GM12875 (cell line): ENCODE measurements around the gene TSPAN16.
"Not testable (repeated sequence)": the region's sequence is repeated elsewhere in the genome, so short reads cannot be mapped to it uniquely, and the experiment has no call there.

Experiments used
- H3K4me3 ChIP-seq: one replicate; pipeline ENCODE4 v1.5.1; 2011; ENCODE audit warnings: low read depth, low read length, control low read depth
- TF ChIP-seq, protein P1 (sequence below): IDR thresholded peaks from 2 replicates; pipeline ENCODE4 v1.5.1; 2011; ENCODE audit warnings: low read depth, mild to moderate bottlenecking, control low read depth, inconsistent platforms, low read length, moderate library complexity, borderline replicate concordance; ENCODE audit not compliant: insufficient read depth

The TSPAN16 gene

DNA sequence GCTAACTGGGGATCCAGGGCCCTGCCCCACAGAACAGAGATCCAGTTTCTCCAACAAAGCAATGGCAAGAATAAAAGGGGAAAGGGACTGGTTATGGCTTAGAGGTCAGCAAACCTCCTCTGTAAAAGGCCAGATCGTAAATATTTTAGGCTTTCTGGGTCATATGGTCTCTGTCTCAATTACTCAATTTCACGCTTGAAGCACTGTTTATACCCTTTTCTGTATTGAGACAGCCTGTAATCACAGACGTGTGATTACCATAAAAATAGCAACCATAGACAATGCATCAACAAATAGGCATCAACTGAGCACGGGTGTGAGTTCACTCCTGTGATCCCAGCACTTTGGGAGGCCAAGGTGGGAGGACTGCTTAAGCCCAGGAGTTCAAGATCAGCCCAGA is 34.2 kb downstream of the TSPAN16 start:
- H3K4me3 ChIP-seq, result no peak overlapping the region
- TF ChIP-seq, protein P1, sequence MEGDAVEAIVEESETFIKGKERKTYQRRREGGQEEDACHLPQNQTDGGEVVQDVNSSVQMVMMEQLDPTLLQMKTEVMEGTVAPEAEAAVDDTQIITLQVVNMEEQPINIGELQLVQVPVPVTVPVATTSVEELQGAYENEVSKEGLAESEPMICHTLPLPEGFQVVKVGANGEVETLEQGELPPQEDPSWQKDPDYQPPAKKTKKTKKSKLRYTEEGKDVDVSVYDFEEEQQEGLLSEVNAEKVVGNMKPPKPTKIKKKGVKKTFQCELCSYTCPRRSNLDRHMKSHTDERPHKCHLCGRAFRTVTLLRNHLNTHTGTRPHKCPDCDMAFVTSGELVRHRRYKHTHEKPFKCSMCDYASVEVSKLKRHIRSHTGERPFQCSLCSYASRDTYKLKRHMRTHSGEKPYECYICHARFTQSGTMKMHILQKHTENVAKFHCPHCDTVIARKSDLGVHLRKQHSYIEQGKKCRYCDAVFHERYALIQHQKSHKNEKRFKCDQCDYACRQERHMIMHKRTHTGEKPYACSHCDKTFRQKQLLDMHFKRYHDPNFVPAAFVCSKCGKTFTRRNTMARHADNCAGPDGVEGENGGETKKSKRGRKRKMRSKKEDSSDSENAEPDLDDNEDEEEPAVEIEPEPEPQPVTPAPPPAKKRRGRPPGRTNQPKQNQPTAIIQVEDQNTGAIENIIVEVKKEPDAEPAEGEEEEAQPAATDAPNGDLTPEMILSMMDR, result no peak

DNA sequence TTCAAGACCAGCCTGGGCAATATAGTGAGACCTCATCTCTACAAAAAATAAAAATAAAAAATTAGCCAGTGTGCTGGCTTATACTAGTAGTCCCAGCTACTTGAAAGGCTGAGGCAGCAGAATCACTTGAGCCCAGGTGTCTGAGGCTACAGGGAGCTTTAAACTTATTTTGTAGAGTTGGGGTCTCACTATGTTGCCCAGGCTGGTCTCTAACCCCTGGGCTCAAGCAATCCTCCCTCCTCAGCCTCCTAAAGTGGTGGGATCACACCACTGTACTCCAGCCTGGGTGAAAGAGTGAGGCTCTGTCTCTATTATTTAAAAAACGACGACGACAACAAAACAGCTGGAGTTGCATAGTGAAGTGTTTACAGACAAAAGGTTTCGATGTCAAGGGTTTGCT is 35.5 kb downstream of the TSPAN16 start:
- no peak overlapping the region for H3K4me3 ChIP-seq
- TF ChIP-seq, protein P1, result no peak

DNA sequence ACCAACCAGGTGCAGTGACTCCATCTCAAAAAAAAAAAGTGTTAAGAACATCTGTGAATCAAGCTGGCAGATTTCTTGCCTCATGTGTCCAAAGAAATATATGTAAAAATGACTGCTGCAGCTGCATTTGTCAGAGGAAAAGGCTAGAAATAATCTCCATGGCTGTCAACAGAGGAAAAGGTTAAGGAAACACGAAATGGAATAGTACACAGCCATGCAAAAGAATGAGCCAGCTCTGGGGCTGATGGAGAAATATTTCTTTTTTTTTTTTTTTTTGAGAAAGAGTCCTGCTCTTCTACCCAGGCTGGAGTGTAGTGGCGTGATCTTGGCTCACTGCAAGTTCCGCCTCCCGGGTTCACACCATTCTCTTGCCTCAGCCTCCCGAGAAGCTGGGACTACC is 36.9 kb downstream of the TSPAN16 start:
- H3K4me3 ChIP-seq, result no peak overlapping the region
- TF ChIP-seq, protein P1, result no peak

DNA sequence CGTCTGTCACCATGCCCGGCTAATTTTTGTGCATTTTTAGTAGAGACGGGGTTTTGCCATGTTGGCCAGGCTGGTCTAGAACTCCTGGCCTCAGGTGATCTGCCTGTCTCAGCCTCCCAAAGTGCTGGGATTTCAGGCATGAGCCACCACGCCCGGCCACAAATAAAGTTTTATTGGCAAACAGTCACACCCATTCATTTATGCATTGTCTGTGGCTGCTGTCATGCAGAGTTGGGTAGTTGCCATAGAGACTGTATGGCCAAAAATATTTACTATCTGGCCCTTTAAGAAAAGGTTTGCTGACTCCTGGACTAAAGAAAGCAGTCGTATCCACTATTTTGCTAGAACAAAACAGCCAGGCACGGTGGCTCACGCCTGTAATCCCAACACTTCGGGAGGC is 37.9 kb downstream of the TSPAN16 start:
- not testable (repeated sequence) for H3K4me3 ChIP-seq

DNA sequence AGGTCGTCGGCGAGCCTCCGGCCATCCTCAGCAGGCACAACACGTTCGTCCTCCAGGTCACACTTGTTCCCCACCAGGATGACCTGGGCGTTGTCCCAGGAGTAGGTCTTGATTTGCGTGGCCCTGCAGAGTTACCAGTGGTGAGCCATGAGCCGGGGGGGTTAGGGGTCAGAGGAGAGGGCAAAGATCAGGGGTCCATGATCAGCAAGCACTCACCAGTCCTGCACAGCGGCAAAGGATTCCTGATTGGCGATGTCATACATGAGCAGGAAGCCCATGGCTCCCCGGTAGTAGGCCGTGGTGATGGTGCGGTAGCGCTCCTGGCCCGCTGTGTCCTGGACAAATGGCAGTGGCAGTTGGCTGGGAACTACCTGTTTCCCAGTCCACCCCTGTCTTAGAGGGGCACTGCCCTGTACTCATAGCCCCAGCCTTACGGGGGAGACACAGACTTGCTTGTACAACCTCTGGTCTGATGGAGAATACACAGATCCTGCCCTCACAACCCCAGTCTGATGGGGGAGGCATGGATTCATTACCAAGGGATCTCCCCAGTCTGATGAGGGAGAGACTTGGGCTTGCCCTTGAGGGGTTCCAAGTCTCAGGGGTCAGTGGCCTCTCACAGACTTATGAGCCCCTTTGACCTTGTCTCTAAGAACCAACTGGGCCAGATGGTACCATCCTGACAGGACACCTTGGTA is 39.6 kb downstream of the TSPAN16 start:
- H3K4me3 ChIP-seq, result no peak overlapping the region
- TF ChIP-seq, protein P1, result no peak

DNA sequence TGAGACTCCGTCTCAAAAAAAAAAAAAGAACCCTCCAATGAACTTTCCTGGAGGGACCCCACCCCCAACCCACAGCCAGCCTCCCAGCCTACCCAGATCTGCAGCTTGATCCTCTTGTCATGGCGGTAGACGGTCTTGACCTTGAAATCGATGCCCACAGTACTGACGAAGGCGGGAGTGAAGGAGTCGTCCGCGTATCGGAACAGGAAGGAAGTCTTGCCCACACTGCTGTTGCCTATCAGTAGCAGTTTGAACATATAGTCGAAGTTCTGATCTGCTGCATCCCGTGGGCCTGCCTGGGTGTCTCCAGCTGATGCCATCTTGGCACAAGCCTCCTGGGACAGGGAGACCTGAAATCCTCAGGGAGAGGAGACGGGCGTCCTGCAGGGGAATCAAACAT is 41.1 kb downstream of the TSPAN16 start:
- H3K4me3 ChIP-seq, result no peak overlapping the region
- TF ChIP-seq, protein P1, result no peak

DNA sequence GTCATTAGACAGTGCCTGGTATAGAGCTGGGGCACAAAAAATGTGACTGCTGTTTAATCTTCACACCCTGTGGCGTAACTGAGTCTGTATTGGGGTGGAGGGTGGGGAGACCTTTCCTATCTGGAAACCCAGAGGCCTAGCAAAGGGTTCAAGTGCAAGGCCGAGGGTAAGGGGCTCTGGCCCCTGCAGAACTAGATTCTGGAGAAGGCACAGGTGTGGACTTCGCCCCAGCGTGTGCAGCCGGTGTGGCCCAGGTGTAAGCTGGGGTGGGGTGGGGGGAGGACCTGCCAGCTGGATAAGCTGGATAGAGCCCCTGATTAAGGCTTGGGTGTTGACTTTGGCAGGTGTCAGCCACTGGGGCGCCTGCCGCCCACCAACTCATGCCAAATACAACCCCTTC is 42.2 kb downstream of the TSPAN16 start:
- TF ChIP-seq, protein P1, result no peak
- no peak overlapping the region for H3K4me3 ChIP-seq
